ENCODE results near the gene FLG.
"Not testable (repeated sequence)": the region's sequence is repeated elsewhere in the genome, so short reads cannot be mapped to it uniquely, and the experiment has no call there.

Gene FLG

GRCh38 chr1:152313319-152313801, 11.7 kb downstream of the FLG start:
- TF ChIP-seq, protein P1, sequence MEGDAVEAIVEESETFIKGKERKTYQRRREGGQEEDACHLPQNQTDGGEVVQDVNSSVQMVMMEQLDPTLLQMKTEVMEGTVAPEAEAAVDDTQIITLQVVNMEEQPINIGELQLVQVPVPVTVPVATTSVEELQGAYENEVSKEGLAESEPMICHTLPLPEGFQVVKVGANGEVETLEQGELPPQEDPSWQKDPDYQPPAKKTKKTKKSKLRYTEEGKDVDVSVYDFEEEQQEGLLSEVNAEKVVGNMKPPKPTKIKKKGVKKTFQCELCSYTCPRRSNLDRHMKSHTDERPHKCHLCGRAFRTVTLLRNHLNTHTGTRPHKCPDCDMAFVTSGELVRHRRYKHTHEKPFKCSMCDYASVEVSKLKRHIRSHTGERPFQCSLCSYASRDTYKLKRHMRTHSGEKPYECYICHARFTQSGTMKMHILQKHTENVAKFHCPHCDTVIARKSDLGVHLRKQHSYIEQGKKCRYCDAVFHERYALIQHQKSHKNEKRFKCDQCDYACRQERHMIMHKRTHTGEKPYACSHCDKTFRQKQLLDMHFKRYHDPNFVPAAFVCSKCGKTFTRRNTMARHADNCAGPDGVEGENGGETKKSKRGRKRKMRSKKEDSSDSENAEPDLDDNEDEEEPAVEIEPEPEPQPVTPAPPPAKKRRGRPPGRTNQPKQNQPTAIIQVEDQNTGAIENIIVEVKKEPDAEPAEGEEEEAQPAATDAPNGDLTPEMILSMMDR (conservative IDR thresholded peaks at IDR 0.05) = no peak

GRCh38 chr1:152312169-152312568, 12.9 kb downstream of the FLG start:
- not testable (repeated sequence) for H3K27ac ChIP-seq

More at GRCh38 chr1:152313319-152313801, 11.7 kb downstream of the FLG start:
- H3K27ac ChIP-seq = no peak overlapping the region

- TF ChIP-seq, protein P1 (conservative IDR thresholded peaks at IDR 0.05) = no peak
- H3K27ac ChIP-seq = no peak overlapping the region
These were observed 15.1 kb downstream of the FLG start for GRCh38 chr1:152309955-152310354.

- not testable (repeated sequence) for H3K27ac ChIP-seq
These were observed 15.6 kb downstream of the FLG start for GRCh38 chr1:152309320-152309901.

DNA sequence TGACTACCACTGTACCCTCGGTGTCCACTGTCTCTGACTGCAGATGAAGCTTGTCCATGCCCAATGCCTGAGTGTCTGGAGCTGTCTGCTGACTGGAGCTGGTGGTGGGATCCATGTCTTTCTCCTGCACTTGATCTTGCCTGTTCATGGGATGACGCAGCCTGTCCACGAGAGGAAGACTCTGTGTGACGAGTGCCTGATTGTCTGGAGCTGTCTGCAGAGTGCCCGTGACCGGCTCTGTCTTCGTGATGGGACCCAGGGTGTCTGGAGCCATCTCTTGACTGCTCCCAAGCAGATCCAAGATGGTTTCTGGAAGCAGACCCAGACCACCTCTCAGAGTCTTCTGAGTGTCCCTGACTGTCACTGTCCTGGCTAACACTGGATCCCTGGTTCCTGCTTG, 16.3 kb downstream of the FLG start:
- not testable (repeated sequence) for H3K27ac ChIP-seq

GRCh38 chr1:152307970-152308369, 17.1 kb downstream of the FLG start:
- not testable (repeated sequence) for H3K27ac ChIP-seq

DNA sequence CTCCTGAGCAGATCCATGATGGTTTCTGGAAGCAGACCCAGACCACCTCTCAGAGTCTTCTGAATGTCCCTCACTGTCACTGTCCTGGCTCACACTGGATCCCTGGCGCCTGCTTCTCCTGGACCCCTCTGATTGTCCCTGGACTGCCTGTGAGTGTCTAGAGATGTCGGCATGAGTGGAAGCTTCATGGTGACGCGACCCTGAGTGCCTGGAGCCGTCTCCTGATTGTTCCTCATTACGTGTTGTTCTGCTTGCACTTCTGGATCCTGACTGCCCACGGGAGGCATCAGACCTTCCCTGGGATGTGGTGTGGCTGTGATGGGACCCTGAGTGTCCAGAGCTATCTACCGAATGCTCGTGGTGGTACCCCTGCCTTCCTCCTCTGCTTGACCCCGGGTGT, 18.9 kb downstream of the FLG start:
- not testable (repeated sequence) for H3K27ac ChIP-seq

GRCh38 chr1:152304773-152305172, 20.3 kb downstream of the FLG start:
- H3K27ac ChIP-seq = not testable (repeated sequence)

DNA sequence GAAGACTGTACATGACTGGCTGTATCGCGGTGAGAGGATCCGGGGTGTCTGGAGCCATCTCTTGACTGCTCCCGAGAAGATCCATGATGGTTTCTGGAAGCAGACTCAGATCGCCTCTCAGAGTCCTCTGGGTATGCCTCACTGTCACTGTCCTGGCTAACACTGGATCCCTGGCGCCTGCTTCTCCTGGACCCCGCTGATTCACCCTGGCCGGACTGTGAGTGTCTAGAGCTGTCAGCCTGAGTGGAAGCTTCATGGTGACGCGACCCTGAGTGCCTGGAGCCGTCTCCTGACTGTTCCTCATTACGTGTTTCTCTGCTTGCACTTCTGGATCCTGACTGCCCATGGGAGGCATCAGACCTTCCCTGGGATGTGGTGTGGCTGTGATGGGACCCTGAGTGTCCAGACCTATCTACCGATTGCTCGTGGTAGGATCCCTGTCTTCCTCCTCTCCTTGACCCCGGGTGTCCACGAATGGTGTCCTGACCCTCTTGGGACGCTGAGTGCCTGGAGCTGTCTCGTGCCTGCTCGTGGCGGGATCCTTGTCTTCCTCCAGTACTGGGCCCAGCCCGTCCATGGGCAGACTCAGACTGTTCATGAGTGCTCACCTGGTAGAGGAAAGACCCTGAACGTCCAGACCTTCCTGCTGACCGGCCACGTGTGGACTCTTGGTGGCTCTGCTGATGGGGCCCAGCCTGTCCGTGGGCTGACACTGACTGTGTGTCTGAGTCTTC, 21.7 kb downstream of the FLG start:
- not testable (repeated sequence) for H3K27ac ChIP-seq

DNA sequence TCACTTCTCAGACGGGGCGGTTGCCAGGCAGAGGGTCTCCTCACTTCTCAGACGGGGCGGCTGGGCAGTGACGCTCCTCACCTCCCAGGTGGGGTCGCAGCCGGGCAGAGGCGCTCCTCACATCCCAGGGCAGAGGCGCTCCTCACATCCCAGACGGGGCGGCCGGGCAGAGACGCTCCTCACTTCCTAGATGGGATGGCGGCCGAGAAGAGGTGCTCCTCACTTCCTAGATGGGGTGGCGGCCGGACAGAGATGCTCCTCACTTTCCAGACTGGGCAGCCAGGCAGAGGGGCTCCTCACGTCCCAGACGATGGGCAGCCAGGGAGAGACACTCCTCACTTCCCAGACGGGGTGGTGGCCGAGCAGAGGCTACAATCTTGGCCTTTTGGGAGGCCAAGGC, 68.6 kb downstream of the FLG start:
- H3K27ac ChIP-seq = not testable (repeated sequence)

All from VCaP (cell line).